HEK293T (cell line): ENCODE measurements around the gene LARP4B.

Source experiments
- CTCF ChIA-PET: fragments of 350-600 bp; formaldehyde crosslinking; extraction: SDS; loops from one replicate; lab custom pipeline; 2021; ENCODE audit warnings: antibody characterized with exemption, inconsistent platforms; lab: Yijun Ruan, JAX
- POLR2A ChIA-PET: fragments of 350-600 bp; formaldehyde crosslinking; extraction: SDS; loops from one replicate; lab custom pipeline; 2020; ENCODE audit warnings: antibody characterized with exemption, inconsistent platforms; lab: Yijun Ruan, JAX
- DNase-seq: peaks from one replicate; pipeline ENCODE4 v3.0.0; 2012; ENCODE audit warnings: mixed read lengths; ENCODE audit errors: extremely low spot score
- ARNT ChIP-seq: fragments of 450-650 bp; IDR thresholded peaks from 2 replicates; pipeline ENCODE4 v1.6.1; 2017; ENCODE audit warnings: mild to moderate bottlenecking
- BHLHE40 ChIP-seq: fragments of 450-650 bp; IDR thresholded peaks from 2 replicates; pipeline ENCODE4 v1.6.1; 2016; ENCODE audit warnings: mild to moderate bottlenecking, moderate library complexity, borderline replicate concordance
- CTBP1 ChIP-seq: fragments of 450-650 bp; IDR thresholded peaks from 2 replicates; pipeline ENCODE4 v1.6.1; 2016; ENCODE audit warnings: borderline replicate concordance
- ELF4 ChIP-seq: fragments of 450-650 bp; IDR thresholded peaks from 2 replicates; pipeline ENCODE4 v1.6.1; 2017; ENCODE audit warnings: antibody characterized with exemption
- FOXA1 ChIP-seq: fragments of 450-650 bp; IDR thresholded peaks from 2 replicates; pipeline ENCODE4 v1.6.1; 2016; ENCODE audit warnings: mild to moderate bottlenecking
- FOXK2 ChIP-seq: fragments of 450-650 bp; IDR thresholded peaks from 2 replicates; pipeline ENCODE4 v1.6.1; 2016; ENCODE audit warnings: mild to moderate bottlenecking
- FOXM1 ChIP-seq: fragments of 450-650 bp; IDR thresholded peaks from 2 replicates; pipeline ENCODE4 v1.6.1; 2017; ENCODE audit warnings: mild to moderate bottlenecking, borderline replicate concordance
- HDGF ChIP-seq: fragments of 450-650 bp; IDR thresholded peaks from 2 replicates; pipeline ENCODE4 v1.6.1; 2017; ENCODE audit warnings: antibody characterized with exemption, borderline replicate concordance
- L3MBTL2 ChIP-seq: fragments of 450-650 bp; conservative IDR thresholded peaks from 2 replicates; pipeline ENCODE4 v1.6.1; 2016; ENCODE audit warnings: mild to moderate bottlenecking
- LEF1 ChIP-seq: fragments of 450-650 bp; IDR thresholded peaks from 2 replicates; pipeline ENCODE4 v1.6.1; 2017; ENCODE audit warnings: mild to moderate bottlenecking, borderline replicate concordance
- NFRKB ChIP-seq: fragments of 450-650 bp; IDR thresholded peaks from 2 replicates; pipeline ENCODE4 v1.6.1; 2016; ENCODE audit warnings: mild to moderate bottlenecking, moderate library complexity
- PKNOX1 ChIP-seq: fragments of 450-650 bp; IDR thresholded peaks from 2 replicates; pipeline ENCODE4 v1.6.1; 2016
- SP1 ChIP-seq: fragments of 450-650 bp; IDR thresholded peaks from 2 replicates; pipeline ENCODE4 v1.6.1; 2017
- SUZ12 ChIP-seq: fragments of 450-650 bp; IDR thresholded peaks from 2 replicates; pipeline ENCODE4 v1.6.1; 2016; ENCODE audit warnings: mild to moderate bottlenecking
- TARDBP ChIP-seq: fragments of 450-650 bp; IDR thresholded peaks from 2 replicates; pipeline ENCODE4 v1.6.1; 2016
- ZNF384 ChIP-seq: fragments of 450-650 bp; IDR thresholded peaks from 2 replicates; pipeline ENCODE4 v1.6.1; 2016

The LARP4B gene

GRCh38 chr10:791639-792038 lies 139.9 kb downstream of the LARP4B start:
- DNase-seq: no peak
- CTCF ChIA-PET: no interaction called here
- no peak for TF ChIP-seq ELF4
- TF ChIP-seq BHLHE40: no peak
- no peak for TF ChIP-seq ZNF384
- TF ChIP-seq FOXM1: no peak
- no peak for TF ChIP-seq HDGF
- TF ChIP-seq FOXK2: no peak
- no peak for TF ChIP-seq CTBP1
- no peak for TF ChIP-seq SP1
- no peak for TF ChIP-seq PKNOX1
- no peak for TF ChIP-seq FOXA1
- TF ChIP-seq LEF1: no peak
- TF ChIP-seq SUZ12: no peak
- POLR2A ChIA-PET: no interaction called here

DNA sequence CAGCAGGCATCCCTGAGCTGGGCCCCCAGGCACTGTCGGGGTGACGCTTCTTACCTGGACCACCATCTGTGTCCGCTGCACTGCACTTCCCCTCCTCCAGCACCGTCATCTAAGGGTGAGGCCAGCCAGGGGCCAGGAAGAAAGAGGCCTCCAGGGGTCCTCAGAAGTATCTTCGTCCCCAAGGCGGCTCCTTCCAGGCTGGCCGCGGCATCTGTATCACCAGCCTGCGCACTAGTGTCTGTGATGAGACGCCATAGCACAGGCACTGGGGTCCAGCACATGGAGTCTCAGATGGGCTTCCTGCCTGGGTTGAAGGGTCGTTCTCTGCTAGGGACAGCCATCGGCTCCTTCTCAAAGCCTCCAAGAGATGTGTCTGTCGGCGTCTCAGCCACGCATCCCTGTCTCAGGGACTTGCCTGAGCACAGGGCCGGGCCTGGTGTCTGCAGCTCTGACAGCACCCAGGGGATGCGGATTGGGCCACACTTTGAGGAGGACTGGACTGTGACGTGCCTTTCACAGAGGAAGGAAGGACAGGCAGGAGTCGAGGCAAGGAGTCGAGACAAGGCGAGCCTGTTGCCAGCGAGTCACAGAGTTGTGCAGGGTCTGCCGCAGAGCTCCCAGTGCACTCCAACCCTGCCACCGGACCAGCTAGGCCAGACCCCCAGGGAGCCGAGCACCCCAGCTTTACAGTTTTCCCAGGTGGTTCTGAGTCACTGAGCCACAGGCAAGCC lies 140.5 kb downstream of the LARP4B start:
- TF ChIP-seq FOXM1 (no peak), ELF4 (no peak)
- CTCF ChIA-PET: no interaction called here
- no peak for DNase-seq
- POLR2A ChIA-PET: no interaction called here

DNA sequence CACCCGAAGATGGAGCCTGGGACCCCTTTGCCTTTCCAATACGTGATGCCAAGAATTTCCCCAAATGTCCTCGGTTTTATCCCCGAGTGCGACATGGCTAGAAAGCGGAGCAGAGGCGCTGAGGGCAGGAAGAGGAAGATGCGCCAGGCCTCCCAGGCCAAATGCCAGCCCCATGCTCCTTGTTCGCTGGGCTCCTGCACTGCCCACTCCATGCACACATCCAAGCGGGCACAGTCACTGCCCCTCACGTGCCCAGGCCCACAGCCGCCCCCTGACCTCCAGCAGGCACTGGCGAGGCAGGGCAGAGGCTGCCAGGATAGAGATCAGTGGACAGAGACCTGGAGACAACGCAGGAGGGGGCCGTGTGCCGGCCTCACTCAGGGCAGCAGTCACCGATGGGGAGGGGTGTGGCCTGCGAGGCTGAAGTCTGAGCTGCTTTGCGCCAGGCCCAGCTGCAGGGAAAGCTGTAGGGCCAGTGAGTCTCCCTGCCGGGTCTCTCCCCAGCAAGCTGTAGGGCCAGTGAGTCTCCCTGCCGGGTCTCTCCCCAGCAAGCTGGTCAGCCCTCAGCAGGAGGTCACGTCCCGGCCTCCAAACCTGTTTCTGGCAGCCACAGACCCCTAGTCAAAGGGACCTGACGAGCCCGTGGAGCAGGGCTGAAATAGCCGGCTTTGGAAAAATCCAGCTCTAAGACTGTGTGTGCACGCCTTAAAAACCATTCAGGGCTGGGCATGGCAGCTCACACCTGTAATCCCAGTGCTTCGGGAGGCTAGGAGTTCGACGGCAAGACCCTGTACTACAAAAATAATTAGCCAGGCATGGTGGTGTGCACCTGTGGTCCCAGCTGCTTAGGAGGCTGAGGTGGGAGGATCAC lies 141.4 kb downstream of the LARP4B start:
- ChIA-PET CTCF (no interaction called here), POLR2A (no interaction called here)
- no peak for DNase-seq
- no peak for TF ChIP-seq PKNOX1
- no peak for TF ChIP-seq ARNT
- no peak for TF ChIP-seq BHLHE40
- no peak for TF ChIP-seq SP1
- no peak for TF ChIP-seq ZNF384
- no peak for TF ChIP-seq NFRKB
- no peak for TF ChIP-seq FOXM1
- no peak for TF ChIP-seq L3MBTL2
- no peak for TF ChIP-seq TARDBP
- TF ChIP-seq LEF1: no peak
- TF ChIP-seq ELF4: no peak
- no peak for TF ChIP-seq FOXK2
- no peak for TF ChIP-seq FOXA1
- TF ChIP-seq CTBP1: no peak
- TF ChIP-seq HDGF: no peak
- TF ChIP-seq SUZ12: no peak

- ChIA-PET CTCF (interaction anchor here (0.6 to 1.0 kb wide), 2 partner anchors 278 to 559 kb away, joined by 4 to 6 read pairs; no protein-coding TSS in a partner anchor), POLR2A (no interaction called here)
- TF ChIP-seq CTBP1 (no peak), SP1 (no peak), PKNOX1 (no peak), ZNF384 (no peak), ARNT (no peak), LEF1 (no peak), FOXA1 (no peak), L3MBTL2 (no peak), ELF4 (no peak), HDGF (no peak), FOXK2 (no peak)
- DNase-seq: no peak
These were observed 142.4 kb downstream of the LARP4B start for GRCh38 chr10:788796-789748.

- TF ChIP-seq BHLHE40 (no peak), SUZ12 (no peak), NFRKB (no peak), L3MBTL2 (no peak), PKNOX1 (no peak), ELF4 (no peak), SP1 (no peak), FOXK2 (no peak), HDGF (no peak), FOXA1 (no peak)
- ChIA-PET POLR2A (no interaction called here), CTCF (no interaction called here)
- DNase-seq: no peak
These were observed 143.4 kb downstream of the LARP4B start for GRCh38 chr10:787933-788651.
